GM19025 (cell line): ENCODE measurements around the gene TRPC4AP.
A peak's percentile ranks its signal among the peaks of the same experiment; 100 is the strongest.
"Not testable (repeated sequence)": the region's sequence is repeated elsewhere in the genome, so short reads cannot be mapped to it uniquely, and the experiment has no call there.

ENCODE experiments used
- ATAC-seq: cut with Tn5 transposase; IDR thresholded peaks from one replicate; pipeline ENCODE4 v1.9.1; 2021; ENCODE audit warnings: mild to moderate bottlenecking, low read depth, moderate library complexity; ENCODE audit not compliant: unreplicated experiment

TRPC4AP gene

GRCh38 chr20:35092524-35093266, at the start of gene TRPC4AP:
TSS of gene TRPC4AP (minus strand) at chr20:35092807. CDS start at chr20:35092781, 26 bp downstream.
- ATAC-seq: peak; percentile 94

GRCh38 chr20:35135867-35136586, 43.4 kb upstream of the TRPC4AP start:
- ATAC-seq: no peak

GRCh38 chr20:35134880-35135279, 42.3 kb upstream of the TRPC4AP start:
- no peak for ATAC-seq

- no peak for ATAC-seq
These were observed 41.9 kb upstream of the TRPC4AP start for GRCh38 chr20:35134472-35134871.

GRCh38 chr20:35133735-35134134, 41.1 kb upstream of the TRPC4AP start:
- ATAC-seq: no peak

GRCh38 chr20:35133031-35133430, 40.4 kb upstream of the TRPC4AP start:
- no peak for ATAC-seq

- ATAC-seq: no peak
These were observed 39.3 kb upstream of the TRPC4AP start for GRCh38 chr20:35131934-35132333.

GRCh38 chr20:35129647-35130069, 37.1 kb upstream of the TRPC4AP start:
- no peak for ATAC-seq

- ATAC-seq: no peak
These were observed 33.1 kb upstream of the TRPC4AP start for GRCh38 chr20:35125753-35126152.

- ATAC-seq: no peak
These were observed 30.3 kb upstream of the TRPC4AP start for GRCh38 chr20:35122756-35123405.

GRCh38 chr20:35121186-35121585, 28.6 kb upstream of the TRPC4AP start:
- ATAC-seq: no peak

GRCh38 chr20:35120012-35120701, 27.6 kb upstream of the TRPC4AP start:
- ATAC-seq: no peak

- ATAC-seq: no peak
These were observed 25.0 kb upstream of the TRPC4AP start for GRCh38 chr20:35117629-35118028.

GRCh38 chr20:35117196-35117595, 24.6 kb upstream of the TRPC4AP start:
- no peak for ATAC-seq

GRCh38 chr20:35116258-35116657, 23.7 kb upstream of the TRPC4AP start:
- ATAC-seq: no peak

GRCh38 chr20:35115606-35116005, 23.0 kb upstream of the TRPC4AP start:
- ATAC-seq: no peak

- ATAC-seq: not testable (repeated sequence)
These were observed 19.7 kb upstream of the TRPC4AP start for GRCh38 chr20:35112276-35112675.

GRCh38 chr20:35111141-35111888, 18.7 kb upstream of the TRPC4AP start:
- ATAC-seq: no peak

GRCh38 chr20:35108921-35109320, 16.3 kb upstream of the TRPC4AP start:
- no peak for ATAC-seq

- no peak for ATAC-seq
These were observed 14.3 kb upstream of the TRPC4AP start for GRCh38 chr20:35106827-35107380.
